Testis (tissue), 2 donors: ENCODE measurements around the gene RHOXF2.
"Not testable (repeated sequence)": the region's sequence is repeated elsewhere in the genome, so short reads cannot be mapped to it uniquely, and the experiment has no call there.

Experiments used
- POLR2A ChIP-seq: fragments of 450-650 bp; IDR thresholded peaks from one replicate; pipeline ENCODE4 v1.6.1; 2017; ENCODE audit warnings: antibody characterized with exemption, mild to moderate bottlenecking, moderate library complexity
- TF ChIP-seq, protein P1 (sequence below), 3 experiments: fragments of 450-650 bp in 2 of 3; fragments of 200-600 bp in 1 of 3; sonication (generic) in 1 of 3; IDR thresholded peaks; one replicate each; pipeline ENCODE4 v1.5.1; 2016 to 2019; ENCODE audit warnings: antibody characterized with exemption in 3 of 3, mild to moderate bottlenecking in 2 of 3, moderate library complexity in 1 of 3

GRCh38 chrX:120195786-120196185, 37.4 kb downstream of the RHOXF2 start:
- TF ChIP-seq, protein P1, sequence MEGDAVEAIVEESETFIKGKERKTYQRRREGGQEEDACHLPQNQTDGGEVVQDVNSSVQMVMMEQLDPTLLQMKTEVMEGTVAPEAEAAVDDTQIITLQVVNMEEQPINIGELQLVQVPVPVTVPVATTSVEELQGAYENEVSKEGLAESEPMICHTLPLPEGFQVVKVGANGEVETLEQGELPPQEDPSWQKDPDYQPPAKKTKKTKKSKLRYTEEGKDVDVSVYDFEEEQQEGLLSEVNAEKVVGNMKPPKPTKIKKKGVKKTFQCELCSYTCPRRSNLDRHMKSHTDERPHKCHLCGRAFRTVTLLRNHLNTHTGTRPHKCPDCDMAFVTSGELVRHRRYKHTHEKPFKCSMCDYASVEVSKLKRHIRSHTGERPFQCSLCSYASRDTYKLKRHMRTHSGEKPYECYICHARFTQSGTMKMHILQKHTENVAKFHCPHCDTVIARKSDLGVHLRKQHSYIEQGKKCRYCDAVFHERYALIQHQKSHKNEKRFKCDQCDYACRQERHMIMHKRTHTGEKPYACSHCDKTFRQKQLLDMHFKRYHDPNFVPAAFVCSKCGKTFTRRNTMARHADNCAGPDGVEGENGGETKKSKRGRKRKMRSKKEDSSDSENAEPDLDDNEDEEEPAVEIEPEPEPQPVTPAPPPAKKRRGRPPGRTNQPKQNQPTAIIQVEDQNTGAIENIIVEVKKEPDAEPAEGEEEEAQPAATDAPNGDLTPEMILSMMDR (IDR thresholded peaks at IDR 0.05): not testable (repeated sequence)
- TF ChIP-seq POLR2A: not testable (repeated sequence)
